Measurements from ENCODE around the gene GALNT15.

The GALNT15 gene

GRCh38 chr3:16264708-16265454 is 90.4 kb downstream of the GALNT15 start, which contains the start of the genes DPH3 and OXNAD1:
TSS of gene DPH3 (minus strand) at chr3:16264943. CDS start at chr3:16264876, 67 bp downstream.
TSS of gene OXNAD1 (plus strand) at chr3:16265212. CDS start at chr3:16270953, 5,741 bp downstream.
- Histone ChIP-seq H3K27ac (peak within 1 kb of the TSS in 20 of 21 experiments; percentile 67 to 95 (median 89)), H3K4me3 (peak within 1 kb of the TSS; percentile 49 to 88 (median 77))

- H3K4me3 ChIP-seq, result peak overlapping the region; percentile 49 to 88 (median 77)
- H3K27ac ChIP-seq, result peak overlapping the region in 20 of 21 experiments; percentile 67 to 95 (median 88)
Observed at GRCh38 chr3:16265455-16265786, 90.9 kb downstream of the GALNT15 start.

- Histone ChIP-seq H3K27ac (peak overlapping the region in 4 of 21 experiments; percentile 1 to 52 (median 22)), H3K4me3 (no peak overlapping the region)
Observed at GRCh38 chr3:16266714-16267113, 92.2 kb downstream of the GALNT15 start.

- H3K27ac ChIP-seq, result no peak overlapping the region
- H3K4me3 ChIP-seq, result no peak overlapping the region
Observed at GRCh38 chr3:16270855-16271254, 96.4 kb downstream of the GALNT15 start.

- H3K27ac ChIP-seq, result no peak overlapping the region
- no peak overlapping the region for H3K4me3 ChIP-seq
Observed at GRCh38 chr3:16272588-16272987, 98.1 kb downstream of the GALNT15 start.

- Histone ChIP-seq H3K27ac (no peak overlapping the region), H3K4me3 (no peak overlapping the region)
Observed at GRCh38 chr3:16273867-16274266, 99.4 kb downstream of the GALNT15 start.

GRCh38 chr3:16277471-16277870 is 103.0 kb downstream of the GALNT15 start:
- no peak overlapping the region for H3K4me3 ChIP-seq
- peak overlapping the region in 4 of 21 experiments; percentile 1 to 38 (median 18) for H3K27ac ChIP-seq

- Histone ChIP-seq H3K27ac (peak overlapping the region in 1 of 21 experiments; percentile 41), H3K4me3 (no peak overlapping the region)
Observed at GRCh38 chr3:16279010-16279801, 104.7 kb downstream of the GALNT15 start.

- no peak overlapping the region for H3K4me3 ChIP-seq
- peak overlapping the region in 1 of 21 experiments; percentile 9 for H3K27ac ChIP-seq
Observed at GRCh38 chr3:16280671-16281070, 106.2 kb downstream of the GALNT15 start.

All from skin epidermis (tissue), 12 donors.